T follicular helper cell (primary cell): ENCODE results near the gene RPS19BP1.

Experiments
- DNase-seq: peaks from one replicate; pipeline ENCODE4 v3.0.0-alpha.2; 2020; ENCODE audit warnings: low read depth

Gene RPS19BP1

DNA sequence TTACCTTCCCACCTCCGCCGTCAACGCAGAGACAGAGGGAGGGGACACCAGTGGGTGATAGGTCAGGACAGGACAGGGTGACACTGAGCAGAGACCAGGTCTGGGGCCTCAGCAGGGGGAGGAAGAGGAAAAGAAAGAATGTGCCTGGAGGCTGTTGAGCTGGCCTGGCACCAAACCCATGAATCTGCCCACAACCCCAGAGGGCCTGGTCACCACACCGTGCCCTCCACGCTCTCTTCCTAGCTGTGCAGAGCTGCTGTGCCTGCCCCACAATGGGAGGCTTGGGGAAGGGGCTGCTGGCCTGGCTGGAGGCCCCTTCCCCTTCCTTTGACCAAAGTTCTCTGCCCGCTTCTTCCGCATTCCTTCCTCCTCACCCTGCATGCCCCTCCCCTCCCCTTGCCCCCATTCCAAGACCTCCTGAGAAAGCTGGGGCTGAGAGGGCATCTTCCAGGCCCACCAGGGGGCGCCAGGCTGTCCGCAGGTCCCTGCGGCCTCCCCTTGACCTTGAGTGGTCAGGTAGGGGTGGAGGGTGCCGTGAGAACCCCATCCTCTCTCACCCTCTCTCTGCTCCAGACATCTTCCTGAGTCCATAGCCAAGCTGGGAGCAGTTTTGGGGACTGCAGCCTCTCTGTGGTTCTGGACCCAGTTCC, 27.0 kb upstream of the RPS19BP1 start:
- no peak for DNase-seq

DNA sequence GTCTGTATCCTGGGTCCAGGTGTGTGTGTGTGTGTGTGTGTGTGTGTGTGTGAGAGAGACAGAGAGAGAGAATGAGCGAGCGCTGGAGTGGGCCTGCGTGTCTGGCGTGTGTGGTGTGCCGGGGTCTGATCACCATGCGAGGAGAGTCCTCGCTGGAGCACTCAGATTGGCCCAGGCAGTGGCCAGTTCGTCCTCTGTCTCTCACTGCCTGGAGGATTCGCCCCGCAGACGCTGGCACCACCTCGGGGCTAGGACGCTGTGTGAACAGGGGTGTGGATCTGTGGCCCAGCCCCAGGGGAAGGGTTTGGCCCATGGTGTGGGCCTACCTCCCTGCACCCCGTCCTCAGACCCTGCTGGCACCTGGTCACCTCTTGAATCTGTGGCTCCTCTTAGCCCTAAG, 26.4 kb upstream of the RPS19BP1 start:
- DNase-seq = no peak

- no peak for DNase-seq
Observed at GRCh38 chr22:39558254-39558727, 25.7 kb upstream of the RPS19BP1 start.

DNA sequence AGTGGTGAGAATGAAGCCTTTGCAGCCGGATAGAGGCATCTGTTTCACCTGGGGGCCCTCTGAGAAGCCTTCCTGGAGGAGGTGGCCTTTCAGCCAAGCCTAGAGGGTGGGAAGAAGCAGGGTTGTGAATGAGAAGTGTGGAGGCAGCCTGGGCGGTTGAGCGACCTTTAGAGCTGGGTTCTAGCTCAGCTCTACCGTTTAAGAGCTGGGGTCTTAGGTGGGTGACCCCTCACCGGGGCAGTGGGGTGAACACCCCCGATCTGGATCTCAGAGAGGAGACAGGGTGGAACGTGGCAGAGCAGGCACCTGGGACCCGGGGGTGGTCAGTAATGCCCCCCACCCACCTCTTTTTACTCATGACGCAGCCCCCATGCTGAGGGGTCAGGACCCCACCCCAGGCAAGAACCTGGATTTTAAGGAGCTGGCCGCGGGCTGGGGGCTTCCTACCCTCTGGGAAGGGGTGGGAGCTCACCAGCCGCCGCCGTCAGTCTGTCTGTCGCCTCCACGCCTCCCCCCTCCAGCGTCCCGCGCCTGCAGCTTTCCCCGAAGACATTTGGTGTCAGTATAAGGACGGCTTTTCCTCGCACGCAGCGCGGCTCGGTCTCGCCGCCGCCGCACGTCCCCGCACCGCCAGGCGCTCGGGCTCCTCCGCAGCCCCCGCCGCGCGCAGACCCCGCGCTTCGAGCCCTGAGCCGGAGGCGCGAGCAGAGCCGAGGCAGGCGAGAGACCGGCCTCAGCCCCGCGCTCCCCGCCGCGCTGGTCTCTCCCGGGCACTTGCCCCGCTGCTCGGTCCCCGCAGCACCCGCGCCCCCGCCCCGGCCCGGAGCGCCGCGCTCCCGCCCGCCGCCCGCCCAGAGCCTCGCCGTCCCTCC, 24.7 kb upstream of the RPS19BP1 start:
- peak; percentile 32 for DNase-seq

DNA sequence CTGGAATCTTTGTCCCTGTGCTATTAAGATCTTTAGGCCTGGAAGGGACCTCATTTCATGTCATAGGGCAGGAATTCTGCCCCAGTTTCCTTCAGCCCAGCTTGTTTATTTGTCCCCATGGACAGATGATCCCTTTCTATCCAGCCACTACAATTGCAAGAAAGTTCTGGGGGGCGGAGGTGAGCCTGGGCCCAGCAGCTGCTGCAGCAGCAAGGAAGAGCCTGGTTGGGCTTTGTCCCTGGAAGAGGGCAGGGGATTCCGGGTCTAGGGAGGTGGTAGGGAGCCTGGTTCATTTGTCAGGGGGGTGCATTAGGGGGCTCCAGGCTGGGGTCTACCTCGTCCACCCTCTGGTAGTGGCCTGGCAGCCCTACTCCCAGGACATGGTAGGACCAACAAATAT, 21.6 kb upstream of the RPS19BP1 start:
- no peak for DNase-seq

DNA sequence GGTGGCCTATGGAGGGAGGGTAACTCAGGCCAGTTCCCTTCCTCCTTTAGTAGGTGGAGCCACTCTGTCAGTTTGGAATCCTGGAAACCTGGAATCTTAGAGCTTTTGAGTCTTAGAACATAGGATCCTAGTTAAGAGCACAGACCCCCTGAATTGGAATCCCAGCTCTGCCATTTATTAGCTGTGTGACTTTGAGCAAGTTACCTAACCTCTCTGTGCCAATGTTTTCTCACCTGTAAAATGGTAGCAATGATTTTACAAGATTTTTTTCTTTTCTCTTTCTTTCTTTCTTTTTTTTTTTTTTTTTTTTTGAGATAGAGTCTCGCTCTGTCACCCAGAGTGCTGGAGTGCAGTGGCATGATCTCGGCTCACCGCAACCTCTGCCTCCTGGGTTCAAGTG, 20.9 kb upstream of the RPS19BP1 start:
- no peak for DNase-seq

GRCh38 chr22:39547587-39547947, 15.0 kb upstream of the RPS19BP1 start:
- DNase-seq = no peak

- DNase-seq = no peak
Observed at GRCh38 chr22:39546889-39547586, 14.5 kb upstream of the RPS19BP1 start.

DNA sequence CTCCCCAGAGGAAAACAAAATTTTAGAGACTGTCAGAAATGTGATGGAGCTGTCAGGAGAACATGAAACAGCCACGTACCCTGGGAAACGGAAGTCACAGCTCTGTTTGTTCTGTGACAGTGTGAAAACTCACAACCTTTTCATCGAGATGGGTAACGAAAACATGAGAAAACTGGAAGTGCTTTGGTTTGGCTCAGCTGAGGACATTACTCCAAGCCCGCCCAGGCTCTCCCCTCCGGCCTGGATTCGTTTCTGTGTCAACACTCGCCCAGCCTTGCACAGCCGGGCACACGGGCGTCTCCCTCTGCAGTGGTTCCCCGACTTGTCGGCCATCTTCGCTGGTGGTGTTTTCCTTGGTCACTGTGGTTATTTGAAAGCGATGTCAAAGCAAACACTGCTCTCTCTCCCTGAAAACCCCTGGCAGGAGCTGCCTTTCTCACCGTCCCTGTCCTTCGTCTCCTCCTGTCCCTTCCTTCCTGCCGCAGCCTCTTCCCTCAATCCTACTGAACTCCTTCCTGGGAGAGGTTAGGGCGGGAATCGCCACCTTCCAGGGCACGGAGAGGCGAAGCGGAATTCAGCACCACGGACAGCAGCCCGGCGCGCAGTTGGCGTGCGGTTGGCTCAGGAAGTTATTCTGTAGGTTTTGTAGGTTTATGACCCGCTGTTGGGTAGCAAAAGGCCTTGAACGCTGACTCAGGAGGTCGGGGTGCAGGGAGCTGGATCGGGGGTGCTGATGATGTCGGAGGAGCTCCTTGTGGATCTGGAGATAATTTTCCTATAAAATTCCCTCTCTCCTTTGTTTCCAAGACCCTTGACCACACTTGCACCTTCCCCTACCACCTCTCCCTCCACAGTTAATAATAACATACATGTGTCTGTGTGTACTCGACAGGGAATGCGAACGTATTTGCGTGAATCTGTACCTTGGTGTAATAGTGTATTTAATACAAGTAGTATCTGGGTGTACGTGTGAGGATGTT, 13.1 kb upstream of the RPS19BP1 start:
- peak; percentile 39 for DNase-seq

DNA sequence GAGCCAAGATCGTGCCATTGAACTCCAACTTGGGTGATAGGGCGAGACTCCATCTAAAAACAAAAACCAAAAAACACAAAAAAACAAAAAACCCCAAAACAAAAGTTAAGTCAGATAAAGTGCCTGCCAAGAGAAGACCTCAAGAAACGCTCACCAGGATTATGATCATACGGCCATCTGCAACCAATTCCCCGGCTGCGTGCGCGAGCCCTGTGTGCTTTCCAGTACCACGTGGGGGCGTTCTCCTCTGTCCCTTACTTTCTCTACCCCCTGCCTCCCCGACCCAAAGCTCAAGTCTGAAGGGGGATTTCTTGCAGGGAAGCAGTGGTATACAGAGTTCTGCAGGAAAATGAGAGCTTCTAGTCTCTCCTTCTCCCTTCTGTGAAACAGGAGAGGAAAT, 10.5 kb upstream of the RPS19BP1 start:
- no peak for DNase-seq

DNA sequence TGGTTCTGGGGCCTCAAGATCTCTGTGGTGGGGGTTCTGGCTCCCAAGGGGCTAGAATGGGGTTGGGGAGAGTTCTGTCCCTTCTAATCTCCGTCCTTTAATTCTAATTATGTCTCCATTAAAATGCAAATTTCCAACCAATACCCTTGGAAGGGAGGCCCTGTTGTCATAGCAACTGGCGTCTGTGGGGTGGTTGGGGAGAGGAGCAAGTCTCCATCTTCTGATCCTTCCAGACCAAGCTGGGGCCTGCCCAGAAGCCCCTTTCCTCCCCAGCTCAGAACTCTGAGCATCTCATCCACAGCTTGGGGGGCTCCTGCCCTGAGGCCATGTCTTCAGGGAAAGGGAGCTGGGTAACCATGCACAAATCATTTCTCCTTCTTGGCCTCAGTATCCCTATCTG, 5.4 kb upstream of the RPS19BP1 start:
- DNase-seq = no peak

DNA sequence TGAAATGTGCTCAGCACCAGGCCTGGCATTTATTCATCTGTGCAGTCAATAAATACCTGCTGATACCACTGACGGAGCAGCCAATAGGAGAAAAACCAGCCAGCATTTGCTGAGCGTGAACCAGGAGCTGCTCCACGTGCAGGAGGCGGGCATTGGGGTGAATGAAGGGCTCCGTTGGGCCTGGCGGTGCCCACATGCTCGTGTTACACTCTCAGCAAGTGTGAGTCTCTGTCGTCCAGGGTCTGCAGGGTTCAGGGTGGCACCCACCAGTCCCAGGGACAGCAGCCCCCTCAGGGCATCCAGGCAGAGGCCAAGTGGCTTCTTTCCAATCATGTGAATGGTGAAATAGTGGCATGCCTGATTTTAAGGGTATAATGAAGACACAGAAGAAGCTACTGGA, 4.2 kb upstream of the RPS19BP1 start:
- no peak for DNase-seq

DNA sequence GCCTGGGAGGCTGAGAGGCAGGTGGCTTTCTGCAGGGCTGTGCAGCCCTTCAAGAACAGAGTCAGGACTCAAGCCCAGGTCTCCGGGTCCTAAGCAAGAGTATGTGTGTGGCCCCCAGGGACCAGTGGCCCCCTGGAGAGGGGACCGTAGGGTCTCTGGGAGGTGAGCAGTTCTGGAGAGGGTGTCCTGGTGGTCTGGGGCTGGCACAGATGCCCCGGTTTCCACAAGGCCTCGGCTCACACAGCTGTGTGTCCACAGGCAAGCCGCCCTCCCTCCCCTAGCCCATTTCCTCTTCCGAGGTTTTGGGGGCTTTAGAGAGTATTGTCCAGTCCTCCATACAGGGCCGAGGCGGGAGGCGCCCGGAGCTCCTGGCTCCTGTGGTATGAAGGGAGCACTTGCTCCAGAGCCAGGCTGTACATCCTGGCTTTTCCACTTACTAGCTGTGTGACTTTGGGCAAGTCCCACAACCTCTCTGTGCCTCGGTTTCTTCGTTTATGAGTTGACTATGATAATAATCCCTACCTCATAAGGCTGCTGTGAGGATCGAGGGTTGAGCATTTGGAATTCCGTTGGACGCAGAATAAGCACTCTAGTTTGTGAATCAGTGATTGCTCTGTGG, 3.4 kb upstream of the RPS19BP1 start:
- DNase-seq = no peak

DNA sequence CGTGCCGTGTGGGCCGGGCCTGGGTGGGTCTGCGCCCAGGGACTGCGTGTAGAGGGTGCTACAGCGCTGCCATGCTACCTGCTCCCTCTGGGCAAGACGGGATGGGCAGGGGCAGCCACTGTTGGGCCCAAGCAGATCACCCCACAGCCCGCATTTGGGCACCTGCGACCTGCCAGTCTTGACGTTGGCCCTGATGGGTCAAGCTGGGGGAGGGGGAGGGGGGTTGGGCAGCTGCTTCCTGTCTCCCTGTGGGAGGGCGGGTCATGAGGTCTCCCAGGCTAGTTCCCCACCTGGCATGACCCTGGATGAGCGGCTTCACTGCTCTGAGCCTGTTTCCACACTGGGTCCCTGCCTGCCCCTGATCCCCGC, 2.8 kb upstream of the RPS19BP1 start:
- DNase-seq = no peak

DNA sequence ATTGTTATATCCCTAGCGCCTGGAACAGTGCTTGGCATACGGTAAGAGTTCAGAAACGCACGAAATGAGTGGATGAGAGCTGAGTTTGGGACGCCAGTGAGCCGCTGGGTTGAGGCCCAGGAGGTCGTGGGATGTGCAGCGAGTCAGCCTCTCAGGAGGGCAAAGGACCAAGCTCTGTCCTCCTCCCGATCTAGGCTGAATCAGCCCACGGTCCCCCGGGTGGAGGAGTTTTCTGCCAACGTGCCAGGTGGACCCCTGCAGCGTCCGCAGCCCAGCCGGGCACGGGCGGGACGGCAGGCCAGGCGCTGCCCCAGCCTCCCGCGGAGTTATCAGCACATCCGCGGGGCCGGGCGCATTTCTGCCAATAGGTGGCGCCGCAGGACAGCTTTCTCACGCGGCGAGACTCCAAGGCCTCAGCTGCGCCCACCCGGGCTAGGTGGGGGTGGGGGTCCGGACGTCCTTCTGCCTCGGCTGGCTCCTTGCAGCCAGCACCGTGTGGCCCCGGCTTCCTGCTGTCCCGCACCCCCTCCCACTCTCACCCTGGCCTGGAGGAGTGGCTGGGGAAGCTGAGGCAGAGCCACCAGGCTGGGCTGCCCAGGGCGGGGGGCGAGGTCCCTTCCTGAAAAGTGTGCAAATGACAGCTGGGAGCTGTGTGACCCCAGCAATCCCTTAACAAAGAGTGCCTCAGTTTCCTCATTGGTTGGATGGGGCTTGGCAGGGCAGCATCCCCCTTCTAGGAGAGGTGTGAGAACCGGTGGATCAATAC, 2.2 kb upstream of the RPS19BP1 start:
- peak; percentile 68 for DNase-seq

DNA sequence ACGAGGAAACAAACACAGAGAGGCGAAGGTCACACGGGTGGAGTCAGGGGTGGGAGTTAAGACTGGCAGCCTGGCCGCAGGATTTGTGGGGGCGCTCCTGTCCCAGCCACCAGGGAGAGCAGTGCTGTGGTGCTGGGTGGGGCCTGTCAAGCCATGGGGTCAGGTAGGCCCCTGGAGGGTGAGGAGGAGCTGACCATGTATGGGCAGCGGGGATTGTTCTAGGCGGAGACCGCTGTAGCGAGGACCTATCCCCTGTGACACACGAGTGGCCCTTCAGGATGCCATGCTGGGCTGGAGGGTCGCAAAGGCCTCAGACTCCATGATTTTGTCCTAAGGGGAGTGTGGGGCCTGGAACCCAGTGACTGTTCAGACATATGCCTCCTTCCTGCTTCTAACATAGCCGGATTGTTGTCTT, 1.6 kb upstream of the RPS19BP1 start:
- no peak for DNase-seq

DNA sequence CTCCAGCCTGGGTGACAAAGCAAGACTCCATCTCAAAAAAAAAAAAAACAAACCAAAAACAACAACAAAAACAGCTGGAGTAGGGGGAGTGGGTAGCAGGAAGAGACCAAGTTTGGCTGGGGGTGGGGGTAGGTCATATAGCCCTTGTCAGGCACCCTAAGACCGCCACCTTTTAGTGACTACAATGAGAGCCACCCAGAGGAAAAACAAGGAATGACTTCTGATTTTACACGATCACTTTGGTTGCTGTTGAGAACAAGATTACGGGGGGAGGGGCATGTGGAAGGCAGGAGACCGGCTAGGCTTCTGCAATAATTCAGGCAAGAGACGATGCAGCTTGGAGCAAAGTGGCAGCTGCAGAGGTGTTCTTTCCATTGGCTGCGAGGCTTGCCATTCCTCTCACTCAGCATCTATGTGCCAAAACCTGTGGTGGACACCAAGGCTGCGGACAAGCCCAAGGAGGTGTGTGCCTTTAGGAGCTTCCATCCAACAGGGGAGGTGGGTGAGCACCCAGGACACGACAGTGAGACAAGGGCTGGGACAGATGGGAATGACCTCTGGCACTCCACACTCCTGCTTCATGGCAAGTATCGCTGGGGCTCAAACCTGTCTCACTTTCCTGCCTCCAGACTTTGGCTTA, 1.7 kb downstream of the RPS19BP1 start:
- DNase-seq = no peak

DNA sequence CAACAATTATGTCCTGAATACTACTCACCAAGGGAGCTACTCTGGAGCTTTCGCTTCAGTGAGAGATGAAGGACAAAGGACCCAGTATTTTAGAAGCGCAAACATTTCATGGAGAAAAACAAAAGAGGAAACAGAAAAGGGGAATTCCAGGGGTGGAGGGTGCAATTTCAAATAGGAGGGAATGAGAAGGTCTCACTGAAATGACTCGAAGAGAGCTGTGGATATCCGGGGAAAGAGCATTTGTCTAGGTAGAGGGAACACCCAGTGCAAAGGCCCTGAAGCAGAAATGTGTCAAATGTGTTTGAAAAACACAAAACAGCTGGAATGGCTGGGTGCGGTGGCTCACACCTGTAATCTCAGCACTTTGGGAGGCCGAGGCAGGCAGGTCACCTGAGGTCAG, 2.4 kb downstream of the RPS19BP1 start:
- no peak for DNase-seq

DNA sequence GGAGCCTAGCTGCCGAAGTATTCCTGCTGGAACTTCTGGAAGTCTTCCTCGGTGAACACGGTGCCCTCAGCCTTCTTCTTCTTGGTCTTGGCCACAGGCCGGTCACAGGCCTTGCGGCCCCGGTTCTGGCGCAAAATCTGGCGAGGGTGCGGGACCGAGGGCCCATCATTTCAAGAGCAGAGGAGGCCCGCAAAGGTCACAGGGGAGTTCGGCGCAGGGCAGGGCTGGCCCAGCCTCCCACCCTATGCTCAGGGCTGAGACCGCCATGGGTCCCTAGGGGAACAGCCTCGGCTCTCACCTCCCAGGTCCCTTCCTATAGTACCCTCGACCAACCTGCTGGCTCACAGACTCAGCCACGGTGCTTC, 3.1 kb downstream of the RPS19BP1 start:
- no peak for DNase-seq
